Measurements from ENCODE around the gene OLIG1.

OLIG1 gene

DNA sequence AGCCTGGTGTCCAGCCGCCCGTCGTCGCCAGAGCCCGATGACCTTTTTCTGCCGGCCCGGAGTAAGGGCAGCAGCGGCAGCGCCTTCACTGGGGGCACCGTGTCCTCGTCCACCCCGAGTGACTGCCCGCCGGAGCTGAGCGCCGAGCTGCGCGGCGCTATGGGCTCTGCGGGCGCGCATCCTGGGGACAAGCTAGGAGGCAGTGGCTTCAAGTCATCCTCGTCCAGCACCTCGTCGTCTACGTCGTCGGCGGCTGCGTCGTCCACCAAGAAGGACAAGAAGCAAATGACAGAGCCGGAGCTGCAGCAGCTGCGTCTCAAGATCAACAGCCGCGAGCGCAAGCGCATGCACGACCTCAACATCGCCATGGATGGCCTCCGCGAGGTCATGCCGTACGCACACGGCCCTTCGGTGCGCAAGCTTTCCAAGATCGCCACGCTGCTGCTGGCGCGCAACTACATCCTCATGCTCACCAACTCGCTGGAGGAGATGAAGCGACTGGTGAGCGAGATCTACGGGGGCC is 43.0 kb upstream of the OLIG1 start:
- no peak for TF ChIP-seq JUND (IDR thresholded peaks at IDR 0.05; ENCODE audit: low read depth)
- in situ Hi-C loops (cut with HindIII; ENCODE audit: low pct_unique_long_range_greater_than_20kb, low sequenced_read_pairs) = no loop called here
- no peak for DNase-seq (ENCODE audit: low read depth in 1 of 2, low spot score in 1 of 2)

DNA sequence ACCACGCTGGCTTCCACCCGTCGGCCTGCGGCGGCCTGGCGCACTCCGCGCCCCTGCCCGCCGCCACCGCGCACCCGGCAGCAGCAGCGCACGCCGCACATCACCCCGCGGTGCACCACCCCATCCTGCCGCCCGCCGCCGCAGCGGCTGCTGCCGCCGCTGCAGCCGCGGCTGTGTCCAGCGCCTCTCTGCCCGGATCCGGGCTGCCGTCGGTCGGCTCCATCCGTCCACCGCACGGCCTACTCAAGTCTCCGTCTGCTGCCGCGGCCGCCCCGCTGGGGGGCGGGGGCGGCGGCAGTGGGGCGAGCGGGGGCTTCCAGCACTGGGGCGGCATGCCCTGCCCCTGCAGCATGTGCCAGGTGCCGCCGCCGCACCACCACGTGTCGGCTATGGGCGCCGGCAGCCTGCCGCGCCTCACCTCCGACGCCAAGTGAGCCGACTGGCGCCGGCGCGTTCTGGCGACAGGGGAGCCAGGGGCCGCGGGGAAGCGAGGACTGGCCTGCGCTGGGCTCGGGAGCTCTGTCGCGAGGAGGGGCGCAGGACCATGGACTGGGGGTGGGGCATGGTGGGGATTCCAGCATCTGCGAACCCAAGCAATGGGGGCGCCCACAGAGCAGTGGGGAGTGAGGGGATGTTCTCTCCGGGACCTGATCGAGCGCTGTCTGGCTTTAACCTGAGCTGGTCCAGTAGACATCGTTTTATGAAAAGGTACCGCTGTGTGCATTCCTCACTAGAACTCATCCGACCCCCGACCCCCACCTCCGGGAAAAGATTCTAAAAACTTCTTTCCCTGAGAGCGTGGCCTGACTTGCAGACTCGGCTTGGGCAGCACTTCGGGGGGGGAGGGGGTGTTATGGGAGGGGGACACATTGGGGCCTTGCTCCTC is 42.3 kb upstream of the OLIG1 start:
- no peak for DNase-seq (ENCODE audit: low read depth in 1 of 2, low spot score in 1 of 2)
- TF ChIP-seq JUND (IDR thresholded peaks at IDR 0.05; ENCODE audit: low read depth) = no peak
- in situ Hi-C loops (cut with HindIII; ENCODE audit: low pct_unique_long_range_greater_than_20kb, low sequenced_read_pairs) = no loop called here

DNA sequence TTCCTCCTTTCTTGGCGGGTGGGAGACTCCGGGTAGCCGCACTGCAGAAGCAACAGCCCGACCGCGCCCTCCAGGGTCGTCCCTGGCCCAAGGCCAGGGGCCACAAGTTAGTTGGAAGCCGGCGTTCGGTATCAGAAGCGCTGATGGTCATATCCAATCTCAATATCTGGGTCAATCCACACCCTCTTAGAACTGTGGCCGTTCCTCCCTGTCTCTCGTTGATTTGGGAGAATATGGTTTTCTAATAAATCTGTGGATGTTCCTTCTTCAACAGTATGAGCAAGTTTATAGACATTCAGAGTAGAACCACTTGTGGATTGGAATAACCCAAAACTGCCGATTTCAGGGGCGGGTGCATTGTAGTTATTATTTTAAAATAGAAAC is 41.7 kb upstream of the OLIG1 start:
- no peak for DNase-seq (ENCODE audit: low read depth in 1 of 2, low spot score in 1 of 2)
- in situ Hi-C loops (cut with HindIII; ENCODE audit: low pct_unique_long_range_greater_than_20kb, low sequenced_read_pairs) = no loop called here
- no peak for TF ChIP-seq JUND (IDR thresholded peaks at IDR 0.05; ENCODE audit: low read depth)

DNA sequence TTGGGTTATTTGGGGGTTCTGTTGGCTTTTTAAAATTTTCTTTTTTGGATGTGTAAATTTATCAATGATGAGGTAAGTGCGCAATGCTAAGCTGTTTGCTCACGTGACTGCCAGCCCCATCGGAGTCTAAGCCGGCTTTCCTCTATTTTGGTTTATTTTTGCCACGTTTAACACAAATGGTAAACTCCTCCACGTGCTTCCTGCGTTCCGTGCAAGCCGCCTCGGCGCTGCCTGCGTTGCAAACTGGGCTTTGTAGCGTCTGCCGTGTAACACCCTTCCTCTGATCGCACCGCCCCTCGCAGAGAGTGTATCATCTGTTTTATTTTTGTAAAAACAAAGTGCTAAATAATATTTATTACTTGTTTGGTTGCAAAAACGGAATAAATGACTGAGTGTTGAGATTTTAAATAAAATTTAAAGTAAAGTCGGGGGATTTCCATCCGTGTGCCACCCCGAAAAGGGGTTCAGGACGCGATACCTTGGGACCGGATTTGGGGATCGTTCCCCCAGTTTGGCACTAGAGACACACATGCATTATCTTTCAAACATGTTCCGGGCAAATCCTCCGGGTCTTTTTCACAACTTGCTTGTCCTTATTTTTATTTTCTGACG is 41.1 kb upstream of the OLIG1 start:
- no peak for TF ChIP-seq JUND (IDR thresholded peaks at IDR 0.05; ENCODE audit: low read depth)
- DNase-seq (ENCODE audit: low read depth in 1 of 2, low spot score in 1 of 2) = no peak
- in situ Hi-C loops (cut with HindIII; ENCODE audit: low pct_unique_long_range_greater_than_20kb, low sequenced_read_pairs) = no loop called here

DNA sequence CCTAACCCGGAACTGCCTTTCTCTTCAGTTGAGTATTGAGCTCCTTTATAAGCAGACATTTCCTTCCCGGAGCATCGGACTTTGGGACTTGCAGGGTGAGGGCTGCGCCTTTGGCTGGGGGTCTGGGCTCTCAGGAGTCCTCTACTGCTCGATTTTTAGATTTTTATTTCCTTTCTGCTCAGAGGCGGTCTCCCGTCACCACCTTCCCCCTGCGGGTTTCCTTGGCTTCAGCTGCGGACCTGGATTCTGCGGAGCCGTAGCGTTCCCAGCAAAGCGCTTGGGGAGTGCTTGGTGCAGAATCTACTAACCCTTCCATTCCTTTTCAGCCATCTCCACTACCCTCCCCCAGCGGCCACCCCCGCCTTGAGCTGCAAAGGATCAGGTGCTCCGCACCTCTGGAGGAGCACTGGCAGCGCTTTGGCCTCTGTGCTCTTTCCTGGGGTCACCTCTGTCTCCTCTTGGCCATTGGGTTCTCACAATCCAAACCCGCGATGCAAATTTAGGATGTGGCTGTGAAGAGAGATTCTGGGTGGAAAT is 40.5 kb upstream of the OLIG1 start:
- in situ Hi-C loops (cut with HindIII; ENCODE audit: low pct_unique_long_range_greater_than_20kb, low sequenced_read_pairs) = no loop called here
- no peak for DNase-seq (ENCODE audit: low read depth in 1 of 2, low spot score in 1 of 2)
- TF ChIP-seq JUND (IDR thresholded peaks at IDR 0.05; ENCODE audit: low read depth) = no peak

DNA sequence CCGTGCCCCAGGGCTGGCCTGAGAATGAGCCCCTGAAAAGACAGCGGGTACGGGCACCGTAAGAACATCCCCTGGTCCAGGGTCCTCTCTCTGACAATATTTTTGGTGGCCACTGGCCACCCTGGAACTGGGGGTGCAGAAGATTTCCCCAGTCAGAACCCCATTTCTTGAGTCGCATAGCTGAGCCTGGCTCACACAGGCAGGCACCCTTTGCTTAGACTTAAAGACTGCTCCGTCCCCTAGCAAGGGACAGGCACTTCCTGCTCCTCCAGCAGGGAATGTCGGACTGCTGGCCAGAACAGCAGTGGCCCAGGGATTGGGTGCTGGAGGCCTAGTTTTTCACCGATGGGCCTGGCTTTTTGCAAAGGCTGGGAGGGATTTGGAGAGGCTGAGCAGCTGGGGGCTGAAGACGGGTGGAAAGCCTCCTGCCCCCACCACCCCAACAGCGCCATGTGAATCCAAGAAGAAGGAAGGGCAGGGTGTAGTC is 39.9 kb upstream of the OLIG1 start:
- in situ Hi-C loops (cut with HindIII; ENCODE audit: low pct_unique_long_range_greater_than_20kb, low sequenced_read_pairs) = no loop called here
- no peak for DNase-seq (ENCODE audit: low read depth in 1 of 2, low spot score in 1 of 2)
- TF ChIP-seq JUND (IDR thresholded peaks at IDR 0.05; ENCODE audit: low read depth) = no peak

DNA sequence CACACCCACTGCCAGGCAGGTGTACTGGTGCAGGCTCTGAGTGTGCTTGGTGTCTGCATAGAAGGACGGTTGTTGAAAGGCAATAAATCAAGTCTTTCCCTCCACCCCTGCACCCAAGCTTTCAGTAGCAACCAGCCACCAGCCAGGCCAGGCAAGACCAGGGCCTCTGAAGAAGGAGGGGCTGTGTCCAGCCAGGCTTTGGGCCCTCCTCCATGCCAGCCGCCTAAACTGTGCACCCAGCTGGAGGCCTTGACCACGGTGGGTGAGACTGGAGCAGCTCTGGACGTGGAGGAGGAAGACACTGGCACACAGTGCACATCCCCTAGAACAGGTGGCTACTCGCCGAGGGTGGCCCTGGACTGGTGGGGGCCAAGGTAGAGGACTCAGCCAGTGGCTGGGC is 39.3 kb upstream of the OLIG1 start:
- DNase-seq (ENCODE audit: low read depth in 1 of 2, low spot score in 1 of 2) = no peak
- in situ Hi-C loops (cut with HindIII; ENCODE audit: low pct_unique_long_range_greater_than_20kb, low sequenced_read_pairs) = no loop called here
- TF ChIP-seq JUND (IDR thresholded peaks at IDR 0.05; ENCODE audit: low read depth) = no peak

- no peak for DNase-seq (ENCODE audit: low read depth in 1 of 2, low spot score in 1 of 2)
- in situ Hi-C loops (cut with HindIII; ENCODE audit: low pct_unique_long_range_greater_than_20kb, low sequenced_read_pairs) = no loop called here
- no peak for TF ChIP-seq JUND (IDR thresholded peaks at IDR 0.05; ENCODE audit: low read depth)
Measured at GRCh38 chr21:33031152-33031911, 38.6 kb upstream of the OLIG1 start.

DNA sequence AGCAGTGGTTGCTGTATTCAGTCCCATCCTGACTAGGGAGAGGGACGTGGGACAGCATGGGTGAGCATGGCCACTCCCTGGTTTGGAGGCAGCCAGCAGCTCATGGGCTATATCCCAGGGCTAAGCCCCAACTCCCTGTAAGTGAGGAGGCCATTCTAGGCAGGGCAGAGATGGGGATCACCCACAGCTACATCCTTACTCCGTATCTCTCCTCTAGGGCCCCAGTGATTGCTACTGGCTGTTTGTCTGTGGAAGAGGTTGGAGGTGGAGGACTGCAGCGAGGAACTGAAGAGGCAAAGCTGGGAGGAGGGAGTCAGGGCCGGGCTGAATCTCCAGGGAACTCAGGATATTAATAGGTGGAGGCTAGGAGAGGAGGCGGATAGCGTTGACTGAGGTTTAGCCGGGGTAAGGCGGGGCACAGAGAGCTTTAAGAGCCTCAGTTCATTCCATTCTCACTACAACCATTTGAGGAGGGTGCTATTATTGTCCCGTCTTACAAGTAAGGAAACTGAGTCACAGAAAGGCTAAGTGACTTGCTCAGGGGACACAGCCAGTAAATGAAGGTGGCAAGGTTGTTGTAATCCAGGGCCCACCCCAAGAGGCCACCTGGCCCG is 37.4 kb upstream of the OLIG1 start:
- no peak for TF ChIP-seq JUND (IDR thresholded peaks at IDR 0.05; ENCODE audit: low read depth)
- in situ Hi-C loops (cut with HindIII; ENCODE audit: low pct_unique_long_range_greater_than_20kb, low sequenced_read_pairs) = no loop called here
- DNase-seq (ENCODE audit: low read depth in 1 of 2, low spot score in 1 of 2) = no peak

- in situ Hi-C loops (cut with HindIII; ENCODE audit: low pct_unique_long_range_greater_than_20kb, low sequenced_read_pairs) = no loop called here
- no peak for DNase-seq (ENCODE audit: low read depth in 1 of 2, low spot score in 1 of 2)
- TF ChIP-seq JUND (IDR thresholded peaks at IDR 0.05; ENCODE audit: low read depth) = no peak
Measured at GRCh38 chr21:33033094-33033951, 36.6 kb upstream of the OLIG1 start.

DNA sequence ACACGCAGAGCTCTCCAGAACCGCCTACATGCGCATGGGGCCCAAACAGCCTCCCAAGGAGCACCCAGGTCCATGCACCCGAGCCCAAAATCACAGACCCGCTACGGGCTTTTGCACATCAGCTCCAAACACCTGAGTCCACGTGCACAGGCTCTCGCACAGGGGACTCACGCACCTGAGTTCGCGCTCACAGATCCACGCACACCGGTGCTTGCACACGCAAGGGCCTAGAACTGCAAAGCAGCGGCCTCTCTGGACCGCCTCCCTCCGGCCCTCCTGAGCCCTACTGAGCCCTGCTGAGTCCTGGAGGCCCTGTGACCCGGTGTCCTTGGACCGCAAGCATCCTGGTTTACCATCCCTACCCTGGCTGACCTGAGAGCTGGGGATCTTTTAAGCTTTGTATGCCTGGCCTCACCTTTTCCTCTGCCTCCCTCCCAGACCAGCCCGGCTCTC is 36.0 kb upstream of the OLIG1 start:
- in situ Hi-C loops (cut with HindIII; ENCODE audit: low pct_unique_long_range_greater_than_20kb, low sequenced_read_pairs) = no loop called here

More for the DNA sequence above, 36.0 kb upstream of the OLIG1 start:
- TF ChIP-seq JUND (IDR thresholded peaks at IDR 0.05; ENCODE audit: low read depth) = no peak
- DNase-seq (ENCODE audit: low read depth in 1 of 2, low spot score in 1 of 2) = no peak

Data from T47D (cell line).